Suprapubic skin (tissue), 4 donors: ENCODE results near the gene GALNT13. TPM values are rescaled to one million over a fixed set of nuclear protein-coding genes. Genes with fewer than 3 reads are reported as not detected.

ENCODE experiments used
- DNase-seq, 2 donors: peaks; one replicate each; pipeline ENCODE4 v3.0.0-alpha.2; 2019; ENCODE audit warnings: low spot score in 2 of 2
- H3K27ac ChIP-seq: fragments of 200-600 bp; sonication (generic); one replicate; pipeline ENCODE4 v1.5.1; 2019
- H3K27me3 ChIP-seq: fragments of 200-600 bp; sonication (generic); one replicate; pipeline ENCODE4 v1.5.1; 2019
- H3K36me3 ChIP-seq: fragments of 200-600 bp; sonication (generic); one replicate; pipeline ENCODE4 v1.5.1; 2019
- H3K4me1 ChIP-seq: fragments of 200-600 bp; sonication (generic); one replicate; pipeline ENCODE4 v1.5.1; 2019
- H3K4me3 ChIP-seq: fragments of 200-600 bp; sonication (generic); one replicate; pipeline ENCODE4 v1.5.1; 2019; ENCODE audit warnings: mild to moderate bottlenecking
- H3K9me3 ChIP-seq: fragments of 200-600 bp; sonication (generic); one replicate; pipeline ENCODE4 v1.5.1; 2019
- CTCF ChIP-seq, 2 donors: fragments of 200-600 bp in 1 of 2; fragments of 450-650 bp in 1 of 2; sonication (generic) in 1 of 2; IDR thresholded peaks; one replicate each; pipeline ENCODE4 v1.5.1; 2016 to 2019; ENCODE audit warnings: antibody characterized with exemption in 2 of 2, mild to moderate bottlenecking in 1 of 2, moderate library complexity in 1 of 2
- EP300 ChIP-seq: sonication (generic); formaldehyde crosslinking; IDR thresholded peaks from one replicate; pipeline ENCODE4 v1.6.1; 2017; ENCODE audit warnings: antibody characterized with exemption
- POLR2A ChIP-seq, 2 donors: fragments of 450-650 bp; IDR thresholded peaks; one replicate each; pipeline ENCODE4 v1.6.1; 2017; ENCODE audit warnings: antibody characterized with exemption in 2 of 2, mild to moderate bottlenecking in 2 of 2, moderate library complexity in 2 of 2
- POLR2AphosphoS5 ChIP-seq, 3 donors: sonication (generic); formaldehyde crosslinking; IDR thresholded peaks; one replicate each; pipeline ENCODE4 v1.6.1; 2017; ENCODE audit warnings: antibody characterized with exemption in 3 of 3
- WGBS: methylation state at CpG from one replicate; pipeline ENCODE4 v1.1.5; 2018; 5-methylcytosine and 5-hydroxymethylcytosine counted together
- total RNA-seq, 4 donors: library from RNA; depleted of rRNA; stranded (reverse); fragments of >200 nt; gene quantifications; one replicate each; pipeline ENCODE4 v1.1.0, GENCODE V29; 2016

The GALNT13 gene
- total RNA-seq, 4 donors from 2014 or later = 0.19 to 0.97 (median 0.54) TPM

- Histone ChIP-seq H3K36me3 (no peaks in the 10 kb centered on the region), H3K27me3 (no peaks in the 10 kb centered on the region), H3K4me3 (no peak overlapping the region), H3K9me3 (no peaks in the 10 kb centered on the region), H3K27ac (no peak overlapping the region), H3K4me1 (no peaks in the 10 kb centered on the region)
- DNase-seq = no peak
- TF ChIP-seq POLR2A (IDR thresholded peaks at IDR 0.05) (no peak), POLR2AphosphoS5 (IDR thresholded peaks at IDR 0.05) (no peak), CTCF (IDR thresholded peaks at IDR 0.05) (no peak), EP300 (no peak)
Observed at GRCh38 chr2:154293864-154294263, 422.1 kb downstream of the GALNT13 start.

- Histone ChIP-seq H3K27ac (no peak overlapping the region), H3K4me3 (no peak overlapping the region), H3K4me1 (no peaks in the 10 kb centered on the region), H3K36me3 (no peaks in the 10 kb centered on the region), H3K27me3 (no peaks in the 10 kb centered on the region), H3K9me3 (no peaks in the 10 kb centered on the region)
- WGBS = 67% methylated on average over 3 of the region's 3 CpGs
- no peak for DNase-seq
- TF ChIP-seq POLR2A (IDR thresholded peaks at IDR 0.05) = no peak
- no peak for TF ChIP-seq POLR2AphosphoS5 (IDR thresholded peaks at IDR 0.05)
Observed at GRCh38 chr2:154306266-154306970, 434.7 kb downstream of the GALNT13 start.

GRCh38 chr2:154307007-154307406 lies 435.3 kb downstream of the GALNT13 start:
- TF ChIP-seq CTCF (IDR thresholded peaks at IDR 0.05) (no peak), EP300 (no peak), POLR2A (IDR thresholded peaks at IDR 0.05) (no peak), POLR2AphosphoS5 (IDR thresholded peaks at IDR 0.05) (no peak)

GRCh38 chr2:154324601-154325000 lies 452.9 kb downstream of the GALNT13 start:
- Histone ChIP-seq H3K27me3 (no peaks in the 10 kb centered on the region), H3K9me3 (peaks cover under 1% of the 10 kb centered on the region), H3K36me3 (no peaks in the 10 kb centered on the region), H3K4me1 (no peaks in the 10 kb centered on the region), H3K4me3 (no peak overlapping the region), H3K27ac (no peak overlapping the region)
- DNase-seq = no peak
- 81% methylated on average over 2 of the region's 2 CpGs for WGBS
- TF ChIP-seq EP300 (no peak), POLR2A (IDR thresholded peaks at IDR 0.05) (no peak), CTCF (IDR thresholded peaks at IDR 0.05) (no peak)

More at GRCh38 chr2:154307007-154307406, 435.3 kb downstream of the GALNT13 start:
- Histone ChIP-seq H3K27me3 (no peaks in the 10 kb centered on the region), H3K4me3 (no peak overlapping the region), H3K4me1 (no peaks in the 10 kb centered on the region), H3K27ac (no peak overlapping the region), H3K36me3 (no peaks in the 10 kb centered on the region), H3K9me3 (no peaks in the 10 kb centered on the region)
- WGBS = 39% methylated on average over 1 of the region's 1 CpG
- DNase-seq = no peak

- Histone ChIP-seq H3K4me1 (no peaks in the 10 kb centered on the region), H3K4me3 (no peak overlapping the region), H3K27ac (no peak overlapping the region), H3K9me3 (peaks cover 3% of the 10 kb centered on the region), H3K36me3 (no peaks in the 10 kb centered on the region), H3K27me3 (no peaks in the 10 kb centered on the region)
- TF ChIP-seq POLR2A (IDR thresholded peaks at IDR 0.05) = no peak
- TF ChIP-seq CTCF (IDR thresholded peaks at IDR 0.05) = no peak
- TF ChIP-seq POLR2AphosphoS5 (IDR thresholded peaks at IDR 0.05) = no peak
- no peak for TF ChIP-seq EP300
- WGBS = 97% methylated on average over 1 of the region's 1 CpG
- no peak for DNase-seq
Observed at GRCh38 chr2:154329510-154329909, 457.8 kb downstream of the GALNT13 start.

GRCh38 chr2:154331784-154332183 lies 460.1 kb downstream of the GALNT13 start:
- DNase-seq = no peak
- H3K27me3 ChIP-seq = no peaks in the 10 kb centered on the region
- no peaks in the 10 kb centered on the region for H3K36me3 ChIP-seq
- WGBS = 44% methylated on average over 1 of the region's 1 CpG
- H3K9me3 ChIP-seq = peaks cover 3% of the 10 kb centered on the region
- TF ChIP-seq POLR2A (IDR thresholded peaks at IDR 0.05) (no peak), CTCF (IDR thresholded peaks at IDR 0.05) (no peak), EP300 (no peak), POLR2AphosphoS5 (IDR thresholded peaks at IDR 0.05) (no peak)
- no peak overlapping the region for H3K27ac ChIP-seq
- no peaks in the 10 kb centered on the region for H3K4me1 ChIP-seq
- no peak overlapping the region for H3K4me3 ChIP-seq
